Fibroblast of lung (primary cell): ENCODE measurements around the gene NPIPB6.

Experiments
- CTCF ChIP-seq, 2 donors: IDR thresholded peaks in 1 of 2; conservative IDR thresholded peaks in 1 of 2; 1 replicate in 1 of 2; 2 replicates in 1 of 2; pipeline ENCODE4 v1.5.1; 2011 to 2012; ENCODE audit warnings: low read length in 2 of 2, control low read depth in 1 of 2, inconsistent platforms in 1 of 2, low read depth in 1 of 2, mild to moderate bottlenecking in 1 of 2
- EZH2 ChIP-seq: IDR thresholded peaks from 2 replicates; pipeline ENCODE4 v1.5.1; 2012; ENCODE audit warnings: low read length, control low read depth, mild to moderate bottlenecking; ENCODE audit errors: missing control alignments

- no peak for TF ChIP-seq CTCF (conservative IDR thresholded peaks at IDR 0.05 in 1 of 2, IDR thresholded peaks at IDR 0.05 in 1 of 2; ENCODE audit: low read depth in 1 of 2, low read length in 2 of 2)
- no peak for TF ChIP-seq EZH2
These were observed 65.4 kb downstream of the NPIPB6 start for GRCh38 chr16:28297784-28298510.
